Neural cell (in vitro differentiated cells): ENCODE data around the gene TPSB2.

ENCODE experiments used
- EP300 ChIP-seq: fragments of 450-650 bp; conservative IDR thresholded peaks from 2 replicates; pipeline ENCODE4 v1.6.1; 2014; ENCODE audit warnings: antibody characterized with exemption, mild to moderate bottlenecking, moderate library complexity; ENCODE audit not compliant: poor library complexity, severe bottlenecking
- POLR2AphosphoS5 ChIP-seq: IDR thresholded peaks from 2 replicates; pipeline ENCODE4 v1.6.1; 2012
- RAD21 ChIP-seq: fragments of 450-650 bp; conservative IDR thresholded peaks from 2 replicates; pipeline ENCODE4 v1.6.1; 2014; ENCODE audit warnings: antibody characterized with exemption, mild to moderate bottlenecking, moderate library complexity
- TAF1 ChIP-seq: IDR thresholded peaks from 2 replicates; pipeline ENCODE4 v1.6.1; 2012; ENCODE audit warnings: low read depth
- TF ChIP-seq, protein P1 (sequence below): fragments of 450-650 bp; IDR thresholded peaks from 2 replicates; pipeline ENCODE4 v1.5.1; 2014; ENCODE audit warnings: antibody characterized with exemption, mild to moderate bottlenecking, moderate library complexity; ENCODE audit not compliant: poor library complexity, severe bottlenecking
- TF ChIP-seq, protein P2 (sequence below): IDR thresholded peaks from 2 replicates; pipeline ENCODE4 v1.6.1; 2012; ENCODE audit warnings: borderline replicate concordance

DNA sequence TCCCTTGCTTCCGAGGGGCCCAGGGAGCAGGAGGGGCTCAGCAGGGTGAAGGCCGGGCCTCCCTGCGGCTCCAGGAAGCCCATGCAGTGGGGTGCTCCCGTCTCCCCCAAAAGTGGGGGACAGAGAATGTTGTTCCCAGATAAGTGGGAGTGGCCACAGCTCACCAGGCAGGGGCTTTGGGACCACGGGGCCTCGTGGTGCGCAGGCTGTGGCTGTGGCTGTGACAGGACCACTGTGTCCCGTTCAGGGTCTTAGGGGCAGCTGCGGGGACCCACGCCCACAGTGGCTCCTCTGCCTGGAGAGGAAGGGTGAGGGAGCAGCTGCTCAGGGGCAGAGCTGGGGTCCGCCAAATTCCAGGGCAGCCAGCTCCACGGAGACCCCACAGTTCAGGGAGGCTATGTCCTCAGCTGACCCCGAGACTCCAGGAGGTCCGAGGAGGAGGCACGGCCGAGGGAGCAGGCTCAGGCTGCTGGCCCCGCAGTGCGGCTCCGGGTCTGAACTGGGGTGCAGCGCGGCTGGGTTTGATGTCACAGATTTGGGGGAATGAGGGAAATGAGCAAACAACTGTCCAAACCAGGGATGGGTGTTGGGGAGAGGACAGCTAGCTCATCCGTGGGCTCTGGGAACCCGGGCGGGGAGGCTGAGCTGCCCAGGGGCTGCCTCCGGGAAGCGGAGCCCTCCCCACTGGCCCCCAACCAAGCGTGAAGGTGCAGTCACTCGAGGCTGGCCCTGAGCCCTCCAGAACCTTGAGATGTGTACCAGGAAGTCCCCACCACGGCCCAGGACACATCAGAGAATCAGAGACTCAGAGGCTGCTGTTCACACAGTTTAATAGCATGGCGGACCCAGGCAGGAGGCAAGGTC, 49.3 kb upstream of the TPSB2 start:
- TF ChIP-seq EP300: no peak
- TF ChIP-seq, protein P1, sequence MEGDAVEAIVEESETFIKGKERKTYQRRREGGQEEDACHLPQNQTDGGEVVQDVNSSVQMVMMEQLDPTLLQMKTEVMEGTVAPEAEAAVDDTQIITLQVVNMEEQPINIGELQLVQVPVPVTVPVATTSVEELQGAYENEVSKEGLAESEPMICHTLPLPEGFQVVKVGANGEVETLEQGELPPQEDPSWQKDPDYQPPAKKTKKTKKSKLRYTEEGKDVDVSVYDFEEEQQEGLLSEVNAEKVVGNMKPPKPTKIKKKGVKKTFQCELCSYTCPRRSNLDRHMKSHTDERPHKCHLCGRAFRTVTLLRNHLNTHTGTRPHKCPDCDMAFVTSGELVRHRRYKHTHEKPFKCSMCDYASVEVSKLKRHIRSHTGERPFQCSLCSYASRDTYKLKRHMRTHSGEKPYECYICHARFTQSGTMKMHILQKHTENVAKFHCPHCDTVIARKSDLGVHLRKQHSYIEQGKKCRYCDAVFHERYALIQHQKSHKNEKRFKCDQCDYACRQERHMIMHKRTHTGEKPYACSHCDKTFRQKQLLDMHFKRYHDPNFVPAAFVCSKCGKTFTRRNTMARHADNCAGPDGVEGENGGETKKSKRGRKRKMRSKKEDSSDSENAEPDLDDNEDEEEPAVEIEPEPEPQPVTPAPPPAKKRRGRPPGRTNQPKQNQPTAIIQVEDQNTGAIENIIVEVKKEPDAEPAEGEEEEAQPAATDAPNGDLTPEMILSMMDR: no peak
- TF ChIP-seq TAF1: no peak
- no peak for TF ChIP-seq POLR2AphosphoS5
- TF ChIP-seq RAD21: no peak
- TF ChIP-seq, protein P2, sequence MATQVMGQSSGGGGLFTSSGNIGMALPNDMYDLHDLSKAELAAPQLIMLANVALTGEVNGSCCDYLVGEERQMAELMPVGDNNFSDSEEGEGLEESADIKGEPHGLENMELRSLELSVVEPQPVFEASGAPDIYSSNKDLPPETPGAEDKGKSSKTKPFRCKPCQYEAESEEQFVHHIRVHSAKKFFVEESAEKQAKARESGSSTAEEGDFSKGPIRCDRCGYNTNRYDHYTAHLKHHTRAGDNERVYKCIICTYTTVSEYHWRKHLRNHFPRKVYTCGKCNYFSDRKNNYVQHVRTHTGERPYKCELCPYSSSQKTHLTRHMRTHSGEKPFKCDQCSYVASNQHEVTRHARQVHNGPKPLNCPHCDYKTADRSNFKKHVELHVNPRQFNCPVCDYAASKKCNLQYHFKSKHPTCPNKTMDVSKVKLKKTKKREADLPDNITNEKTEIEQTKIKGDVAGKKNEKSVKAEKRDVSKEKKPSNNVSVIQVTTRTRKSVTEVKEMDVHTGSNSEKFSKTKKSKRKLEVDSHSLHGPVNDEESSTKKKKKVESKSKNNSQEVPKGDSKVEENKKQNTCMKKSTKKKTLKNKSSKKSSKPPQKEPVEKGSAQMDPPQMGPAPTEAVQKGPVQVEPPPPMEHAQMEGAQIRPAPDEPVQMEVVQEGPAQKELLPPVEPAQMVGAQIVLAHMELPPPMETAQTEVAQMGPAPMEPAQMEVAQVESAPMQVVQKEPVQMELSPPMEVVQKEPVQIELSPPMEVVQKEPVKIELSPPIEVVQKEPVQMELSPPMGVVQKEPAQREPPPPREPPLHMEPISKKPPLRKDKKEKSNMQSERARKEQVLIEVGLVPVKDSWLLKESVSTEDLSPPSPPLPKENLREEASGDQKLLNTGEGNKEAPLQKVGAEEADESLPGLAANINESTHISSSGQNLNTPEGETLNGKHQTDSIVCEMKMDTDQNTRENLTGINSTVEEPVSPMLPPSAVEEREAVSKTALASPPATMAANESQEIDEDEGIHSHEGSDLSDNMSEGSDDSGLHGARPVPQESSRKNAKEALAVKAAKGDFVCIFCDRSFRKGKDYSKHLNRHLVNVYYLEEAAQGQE: no peak
